GM23338 (cell line): ENCODE results near the gene ZBTB20. TPM values are rescaled to one million over a fixed set of nuclear protein-coding genes. Genes with fewer than 3 reads are reported as not detected.

Source experiments
- ATAC-seq: fragments of 200-7000 bp; cut with Tn5 transposase; 3 replicates; pipeline ENCODE4 v1.9.1; 2020
- DNase-seq: peaks from one replicate; pipeline ENCODE4 v3.0.0-alpha.2; 2015; ENCODE audit warnings: low spot score
- H2AFZ ChIP-seq: fragments of 200-600 bp; sonication (generic); 2 replicates; pipeline ENCODE4 v1.8.0; 2016; ENCODE audit warnings: antibody characterized with exemption, mild to moderate bottlenecking, moderate library complexity
- H3F3A ChIP-seq: fragments of 200-600 bp; sonication (generic); replicated peaks from 2 replicates; pipeline ENCODE4 v1.8.0; 2017; ENCODE audit warnings: antibody characterized with exemption, mixed run types, low read depth
- H3K27ac ChIP-seq: fragments of 200-600 bp; sonication (generic); 2 replicates; pipeline ENCODE4 v1.6.1; 2016; ENCODE audit warnings: low read depth
- H3K27me3 ChIP-seq: fragments of 200-600 bp; sonication (generic); 2 replicates; pipeline ENCODE4 v1.8.0; 2016; ENCODE audit warnings: mild to moderate bottlenecking, mixed run types, moderate library complexity; ENCODE audit not compliant: insufficient read depth
- H3K36me3 ChIP-seq: fragments of 200-600 bp; sonication (generic); 2 replicates; pipeline ENCODE4 v1.8.0; 2016; ENCODE audit warnings: mild to moderate bottlenecking; ENCODE audit not compliant: insufficient read depth
- H3K4me1 ChIP-seq: fragments of 200-600 bp; sonication (generic); 2 replicates; pipeline ENCODE4 v1.8.0; 2016; ENCODE audit warnings: mild to moderate bottlenecking, moderate library complexity; ENCODE audit not compliant: insufficient read depth
- H3K4me2 ChIP-seq: fragments of 200-600 bp; sonication (generic); 2 replicates; pipeline ENCODE4 v1.7.1; 2017; ENCODE audit warnings: mixed run types
- H3K4me3 ChIP-seq: fragments of 200-600 bp; sonication (generic); 2 replicates; pipeline ENCODE4 v1.6.1; 2016; ENCODE audit warnings: mixed run types
- H3K79me2 ChIP-seq: fragments of 200-600 bp; sonication (generic); replicated peaks from 2 replicates; pipeline ENCODE4 v1.8.0; 2017; ENCODE audit warnings: mild to moderate bottlenecking; ENCODE audit not compliant: insufficient read depth
- H3K9me2 ChIP-seq: fragments of 200-600 bp; sonication (generic); 2 replicates; pipeline ENCODE4 v1.8.0; 2017; ENCODE audit not compliant: insufficient read depth
- H4K20me1 ChIP-seq: fragments of 200-600 bp; sonication (generic); replicated peaks from 2 replicates; pipeline ENCODE4 v1.8.0; 2017; ENCODE audit warnings: mild to moderate bottlenecking; ENCODE audit not compliant: insufficient read depth
- H3K27ac Mint-ChIP-seq: 2 replicates; pipeline ENCODE4 v1.8.0; 2020; ENCODE audit warnings: inconsistent platforms, mild to moderate bottlenecking, moderate library complexity, mixed read lengths
- H3K27me3 Mint-ChIP-seq: 3 replicates; pipeline ENCODE4 v1.8.0; 2022; ENCODE audit warnings: low read depth, mild to moderate bottlenecking, moderate library complexity, mixed read lengths, inconsistent platforms; ENCODE audit not compliant: insufficient read depth, poor library complexity
- H3K36me3 Mint-ChIP-seq: 3 replicates; pipeline ENCODE4 v1.8.0; 2021; ENCODE audit warnings: low read depth, mild to moderate bottlenecking, inconsistent platforms, moderate library complexity, mixed read lengths
- H3K4me1 Mint-ChIP-seq: 3 replicates; pipeline ENCODE4 v1.8.0; 2020; ENCODE audit warnings: mild to moderate bottlenecking, inconsistent platforms, mixed read lengths
- H3K4me3 Mint-ChIP-seq: 3 replicates; pipeline ENCODE4 v1.8.0; 2021; ENCODE audit warnings: moderate library complexity, mild to moderate bottlenecking, inconsistent platforms, mixed read lengths
- H3K9me3 Mint-ChIP-seq: 3 replicates; pipeline ENCODE4 v1.8.0; 2020; ENCODE audit warnings: moderate library complexity, mild to moderate bottlenecking, inconsistent platforms, mixed read lengths
- CREB1 ChIP-seq: fragments of 250-450 bp; sonication (Bioruptor Pico); IDR thresholded peaks from 2 replicates; pipeline ENCODE4 v1.5.0; 2020; ENCODE audit warnings: low read depth, mild to moderate bottlenecking, moderate library complexity
- CTCF ChIP-seq, 2 experiments: fragments of 200-600 bp in 1 of 2; sonication (generic) in 1 of 2; conservative IDR thresholded peaks; 2 replicates each; pipeline versions ENCODE4 v1.5.1 to v1.6.1; 2016 to 2017; ENCODE audit warnings: antibody characterized with exemption in 2 of 2, low read depth in 2 of 2, mild to moderate bottlenecking in 2 of 2, moderate library complexity in 1 of 2
- ETS1 ChIP-seq: IDR thresholded peaks from 2 replicates; pipeline ENCODE4 v1.6.1; 2016; ENCODE audit warnings: antibody characterized with exemption
- EZH2 ChIP-seq: fragments of 200-600 bp; sonication (generic); IDR thresholded peaks from one replicate; pipeline ENCODE4 v1.8.0; 2017; ENCODE audit warnings: antibody characterized with exemption, mild to moderate bottlenecking, low read depth; ENCODE audit not compliant: unreplicated experiment
- EZH2phosphoT487 ChIP-seq: fragments of 200-600 bp; sonication (generic); IDR thresholded peaks from one replicate; pipeline ENCODE4 v1.8.1; 2018; ENCODE audit warnings: antibody characterized with exemption; ENCODE audit not compliant: unreplicated experiment
- JUNB ChIP-seq: IDR thresholded peaks from one replicate; pipeline ENCODE4 v1.6.1; 2016; ENCODE audit warnings: antibody characterized with exemption; ENCODE audit not compliant: unreplicated experiment
- NANOG ChIP-seq: IDR thresholded peaks from 2 replicates; pipeline ENCODE4 v1.6.1; 2016; ENCODE audit warnings: antibody characterized with exemption, borderline replicate concordance
- POLR2AphosphoS5 ChIP-seq: IDR thresholded peaks from 2 replicates; pipeline ENCODE4 v1.6.1; 2016; ENCODE audit warnings: antibody characterized with exemption, low read depth
- REST ChIP-seq: IDR thresholded peaks from one replicate; pipeline ENCODE4 v1.6.1; 2018; ENCODE audit warnings: antibody characterized with exemption; ENCODE audit not compliant: unreplicated experiment
- STAT1 ChIP-seq: IDR thresholded peaks from one replicate; pipeline ENCODE4 v1.6.1; 2016; ENCODE audit warnings: antibody characterized with exemption; ENCODE audit not compliant: unreplicated experiment
- ZNF114 ChIP-seq: fragments of 250-450 bp; sonication (Bioruptor Pico); IDR thresholded peaks from 2 replicates; pipeline ENCODE4 v1.5.0; 2020; ENCODE audit warnings: mild to moderate bottlenecking, moderate library complexity
- ZNF331 ChIP-seq: fragments of 250-450 bp; sonication (Bioruptor Pico); IDR thresholded peaks from 2 replicates; pipeline ENCODE4 v1.5.0; 2020; ENCODE audit warnings: low read depth, mild to moderate bottlenecking, moderate library complexity
- polyA plus RNA-seq: library from polyadenylated mRNA; unstranded; fragments of >200 nt; fragmentation: Nextera tagmentation; extraction: Ambion mirVana; gene quantifications from 2 replicates; pipeline ENCODE4 v1.2.1, GENCODE V29; 2016
- total RNA-seq: library from RNA; depleted of rRNA; stranded (reverse); fragments of >200 nt; shearing (Covaris generic); gene quantifications from 2 replicates; pipeline ENCODE4 v1.2.3, GENCODE V29; 2014

ZBTB20 gene
- total and polyA plus RNA-seq, 2 experiments from 2014 or later, result 2.0 to 3.3 TPM

- H3K27me3 ChIP-seq, result no peaks in the 10 kb centered on the region
- H2AFZ ChIP-seq, result no peak overlapping the region
- H3K9me2 ChIP-seq, result no peaks in the 10 kb centered on the region
- 0 out of 2 replicates have a peak, but pooled peaks cover 7% of the 10 kb centered on the region for H3K4me1 ChIP-seq
- Mint-ChIP-seq H3K4me1 (peaks cover 21% of the 10 kb centered on the region), H3K27ac (no peak overlapping the region; the same call in 1 of the 2 replicates), H3K36me3 (no peaks in the 10 kb centered on the region), H3K4me3 (no peak overlapping the region), H3K27me3 (no peaks in the 10 kb centered on the region), H3K9me3 (no peaks in the 10 kb centered on the region)
- DNase-seq (no peak), ATAC-seq (no peak)
- H3K4me3 ChIP-seq, result no peak overlapping the region
- H3F3A ChIP-seq, result no peaks in the 10 kb centered on the region
- H3K4me2 ChIP-seq, result no peak overlapping the region
- no peak overlapping the region for H3K27ac ChIP-seq
- no peaks in the 10 kb centered on the region for H4K20me1 ChIP-seq
- H3K36me3 ChIP-seq, result no peaks in the 10 kb centered on the region
- no peaks in the 10 kb centered on the region for H3K79me2 ChIP-seq
- no peak for TF ChIP-seq ZNF114 (CRISPR knock-in tag)
- no peak for TF ChIP-seq REST
- no peak for TF ChIP-seq EZH2
- no peak for TF ChIP-seq ZNF331 (CRISPR knock-in tag)
Observed at GRCh38 chr3:114799816-114800215, 347.3 kb downstream of the ZBTB20 start.

GRCh38 chr3:114796796-114797195 lies 350.3 kb downstream of the ZBTB20 start:
- Histone ChIP-seq H3K4me3 (no peak overlapping the region), H3K27ac (no peak overlapping the region), H2AFZ (no peak overlapping the region), H3K36me3 (no peaks in the 10 kb centered on the region), H4K20me1 (no peaks in the 10 kb centered on the region), H3K9me2 (no peaks in the 10 kb centered on the region), H3K4me2 (no peak overlapping the region), H3K79me2 (no peaks in the 10 kb centered on the region), H3K27me3 (no peaks in the 10 kb centered on the region), H3K4me1 (0 out of 2 replicates have a peak, but pooled peaks cover 7% of the 10 kb centered on the region), H3F3A (no peaks in the 10 kb centered on the region)
- DNase-seq (no peak), ATAC-seq (no peak)
- Mint-ChIP-seq H3K9me3 (no peaks in the 10 kb centered on the region), H3K27ac (no peak overlapping the region), H3K27me3 (no peaks in the 10 kb centered on the region), H3K36me3 (no peaks in the 10 kb centered on the region), H3K4me1 (peaks cover 16% of the 10 kb centered on the region), H3K4me3 (no peak overlapping the region)
- TF ChIP-seq JUNB, result no peak
- TF ChIP-seq REST, result no peak
- TF ChIP-seq POLR2AphosphoS5, result no peak
- no peak for TF ChIP-seq NANOG
- no peak for TF ChIP-seq ZNF114 (CRISPR knock-in tag)
- no peak for TF ChIP-seq ETS1
- no peak for TF ChIP-seq CREB1
- no peak for TF ChIP-seq EZH2
- TF ChIP-seq ZNF331 (CRISPR knock-in tag), result no peak
- TF ChIP-seq CTCF (conservative IDR thresholded peaks at IDR 0.05; ENCODE audit: low read depth in 2 of 2), result no peak
- TF ChIP-seq EZH2phosphoT487, result no peak
- TF ChIP-seq STAT1, result no peak
